ENCODE measurements around the gene MC5R. TPM values are rescaled to one million over a fixed set of nuclear protein-coding genes. Genes with fewer than 3 reads are reported as not detected.

Gene MC5R
- total and polyA plus RNA-seq, 3 donors from 2014 or later: 0.31 to 0.74 TPM; not detected in 1

GRCh38 chr18:13811993-13812392 lies 12.0 kb upstream of the MC5R start:
- no peaks in the 10 kb centered on the region for H3K36me3 ChIP-seq (ENCODE audit: low read depth, missing control alignments)
- 55 to 74% methylated on average over 6 of the region's 6 CpGs for WGBS, 2 donors
- H3K9me3 ChIP-seq: no peaks in the 10 kb centered on the region
- TF ChIP-seq, protein P1, sequence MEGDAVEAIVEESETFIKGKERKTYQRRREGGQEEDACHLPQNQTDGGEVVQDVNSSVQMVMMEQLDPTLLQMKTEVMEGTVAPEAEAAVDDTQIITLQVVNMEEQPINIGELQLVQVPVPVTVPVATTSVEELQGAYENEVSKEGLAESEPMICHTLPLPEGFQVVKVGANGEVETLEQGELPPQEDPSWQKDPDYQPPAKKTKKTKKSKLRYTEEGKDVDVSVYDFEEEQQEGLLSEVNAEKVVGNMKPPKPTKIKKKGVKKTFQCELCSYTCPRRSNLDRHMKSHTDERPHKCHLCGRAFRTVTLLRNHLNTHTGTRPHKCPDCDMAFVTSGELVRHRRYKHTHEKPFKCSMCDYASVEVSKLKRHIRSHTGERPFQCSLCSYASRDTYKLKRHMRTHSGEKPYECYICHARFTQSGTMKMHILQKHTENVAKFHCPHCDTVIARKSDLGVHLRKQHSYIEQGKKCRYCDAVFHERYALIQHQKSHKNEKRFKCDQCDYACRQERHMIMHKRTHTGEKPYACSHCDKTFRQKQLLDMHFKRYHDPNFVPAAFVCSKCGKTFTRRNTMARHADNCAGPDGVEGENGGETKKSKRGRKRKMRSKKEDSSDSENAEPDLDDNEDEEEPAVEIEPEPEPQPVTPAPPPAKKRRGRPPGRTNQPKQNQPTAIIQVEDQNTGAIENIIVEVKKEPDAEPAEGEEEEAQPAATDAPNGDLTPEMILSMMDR (IDR thresholded peaks at IDR 0.05): peak in 1 of 3 experiments; percentile 22
- TF ChIP-seq POLR2A (IDR thresholded peaks at IDR 0.05): no peak
- H3K4me3 ChIP-seq: no peak overlapping the region
- no peak overlapping the region for H3K27ac ChIP-seq
- DNase-seq: no peak
- intact Hi-C loops (cut with DNase I; ENCODE audit: low total_unique reads): no loop called here
- no peaks in the 10 kb centered on the region for H3K4me1 ChIP-seq
- no peaks in the 10 kb centered on the region for H3K27me3 ChIP-seq

- Histone ChIP-seq H3K27me3 (no peaks in the 10 kb centered on the region), H3K9me3 (no peaks in the 10 kb centered on the region), H3K4me1 (no peaks in the 10 kb centered on the region), H3K4me3 (no peak overlapping the region), H3K27ac (no peak overlapping the region), H3K36me3 (ENCODE audit: low read depth, missing control alignments) (no peaks in the 10 kb centered on the region)
- TF ChIP-seq POLR2A (IDR thresholded peaks at IDR 0.05): no peak
- TF ChIP-seq, protein P1 (IDR thresholded peaks at IDR 0.05): peak; percentile 52 to 77 (median 60)
- 37 to 39% methylated on average over 4 of the region's 4 CpGs for WGBS, 2 donors
- intact Hi-C loops (cut with DNase I; ENCODE audit: low total_unique reads): no loop called here
- peak; percentile 75 for DNase-seq
These were observed 10.6 kb upstream of the MC5R start for GRCh38 chr18:13813271-13813849.

DNA sequence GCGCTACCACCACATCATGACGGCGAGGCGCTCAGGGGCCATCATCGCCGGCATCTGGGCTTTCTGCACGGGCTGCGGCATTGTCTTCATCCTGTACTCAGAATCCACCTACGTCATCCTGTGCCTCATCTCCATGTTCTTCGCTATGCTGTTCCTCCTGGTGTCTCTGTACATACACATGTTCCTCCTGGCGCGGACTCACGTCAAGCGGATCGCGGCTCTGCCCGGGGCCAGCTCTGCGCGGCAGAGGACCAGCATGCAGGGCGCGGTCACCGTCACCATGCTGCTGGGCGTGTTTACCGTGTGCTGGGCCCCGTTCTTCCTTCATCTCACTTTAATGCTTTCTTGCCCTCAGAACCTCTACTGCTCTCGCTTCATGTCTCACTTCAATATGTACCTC lies 2.3 kb downstream of the MC5R start:
- WGBS, 2 donors: 76 to 78% methylated on average over 26 of the region's 26 CpGs
- H3K9me3 ChIP-seq: no peaks in the 10 kb centered on the region
- H3K27me3 ChIP-seq: no peaks in the 10 kb centered on the region
- H3K4me1 ChIP-seq: no peaks in the 10 kb centered on the region
- H3K36me3 ChIP-seq (ENCODE audit: low read depth, missing control alignments): no peaks in the 10 kb centered on the region
- DNase-seq: no peak
- no peak for TF ChIP-seq POLR2A (IDR thresholded peaks at IDR 0.05)
- TF ChIP-seq, protein P1 (IDR thresholded peaks at IDR 0.05): no peak
- intact Hi-C loops (cut with DNase I; ENCODE audit: low total_unique reads): loop anchor here (10.0 kb wide), 2 partner anchors 259 to 579 kb away; no protein-coding TSS in a partner anchor
- H3K27ac ChIP-seq: no peak overlapping the region
- H3K4me3 ChIP-seq: no peak overlapping the region

DNA sequence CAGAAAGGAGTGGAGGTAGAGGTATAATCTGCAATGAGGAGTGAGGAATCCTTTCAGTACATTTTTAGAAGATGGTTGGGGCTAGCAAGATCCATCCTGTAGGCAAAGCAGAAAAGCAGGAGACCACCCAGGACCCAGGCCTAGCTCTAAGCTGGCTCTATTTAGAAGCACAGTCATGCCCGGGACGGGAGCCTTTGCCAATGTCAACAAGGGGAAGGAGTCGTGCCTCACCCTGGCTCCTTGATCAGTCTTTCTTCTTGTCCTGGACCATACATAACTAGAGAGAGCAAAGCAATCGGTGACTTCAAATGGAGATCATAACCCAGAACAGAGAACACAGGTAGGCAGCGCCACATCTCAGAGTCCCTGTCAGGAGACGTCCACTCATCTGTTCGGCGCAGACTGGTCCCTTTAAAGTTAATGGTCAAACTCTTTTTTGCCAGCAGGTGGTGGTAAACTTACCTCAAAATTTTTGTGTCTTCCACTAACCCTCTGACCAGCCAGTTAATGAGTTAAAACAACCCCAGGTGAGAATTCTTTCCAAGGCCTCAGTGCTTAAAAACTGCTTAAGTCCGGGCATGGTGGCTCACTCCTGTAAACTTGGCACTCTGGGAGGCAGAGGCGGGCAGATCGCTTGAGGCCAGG lies 8.0 kb downstream of the MC5R start:
- H3K36me3 ChIP-seq (ENCODE audit: low read depth, missing control alignments): no peaks in the 10 kb centered on the region
- no peak for DNase-seq
- H3K9me3 ChIP-seq: no peaks in the 10 kb centered on the region
- no peak overlapping the region for H3K4me3 ChIP-seq
- TF ChIP-seq POLR2A (IDR thresholded peaks at IDR 0.05): no peak
- TF ChIP-seq, protein P1 (IDR thresholded peaks at IDR 0.05): no peak
- no peaks in the 10 kb centered on the region for H3K27me3 ChIP-seq
- H3K27ac ChIP-seq: no peak overlapping the region
- intact Hi-C loops (cut with DNase I; ENCODE audit: low total_unique reads): no loop called here
- H3K4me1 ChIP-seq: no peaks in the 10 kb centered on the region
- WGBS, 2 donors: 71 to 79% methylated on average over 11 of the region's 11 CpGs

All from testis (tissue), 3 donors.